OCI-LY1 (cell line): ENCODE data around the gene ST6GAL1.

Experiments
- H2AFZ ChIP-seq: fragments of 200-600 bp; sonication (generic), shearing (Covaris generic); 2 replicates; pipeline ENCODE4 v1.6.0; 2014; ENCODE audit warnings: antibody characterized with exemption, mild to moderate bottlenecking, low read length
- H3F3A ChIP-seq: fragments of 200-600 bp; sonication (generic), shearing (Covaris generic); 2 replicates; pipeline ENCODE4 v1.6.0; 2014; ENCODE audit warnings: mild to moderate bottlenecking, antibody characterized with exemption, low read length, moderate library complexity; ENCODE audit not compliant: insufficient read depth
- H3K27ac ChIP-seq: fragments of 200-600 bp; sonication (generic); 2 replicates; pipeline ENCODE4 v1.5.1; 2014; ENCODE audit warnings: low read length, mixed run types, mild to moderate bottlenecking, low read depth; ENCODE audit not compliant: poor library complexity, severe bottlenecking
- H3K27me3 ChIP-seq: fragments of 200-600 bp; sonication (generic); 2 replicates; pipeline ENCODE4 v1.6.0; 2014; ENCODE audit warnings: antibody characterized with exemption, mild to moderate bottlenecking, low read length, moderate library complexity; ENCODE audit not compliant: insufficient read depth
- H3K36me3 ChIP-seq: fragments of 200-600 bp; sonication (generic); 2 replicates; pipeline ENCODE4 v1.6.1; 2014; ENCODE audit warnings: mild to moderate bottlenecking, antibody characterized with exemption, low read length, moderate library complexity, mixed read lengths; ENCODE audit not compliant: insufficient read depth
- H3K4me1 ChIP-seq: fragments of 200-600 bp; sonication (generic); 2 replicates; pipeline ENCODE4 v1.5.1; 2014; ENCODE audit warnings: mild to moderate bottlenecking, low read length, moderate library complexity; ENCODE audit not compliant: insufficient read depth, severe bottlenecking
- H3K4me2 ChIP-seq: fragments of 200-600 bp; sonication (generic), shearing (Covaris generic); 2 replicates; pipeline ENCODE4 v1.6.1; 2014; ENCODE audit warnings: low read length
- H3K4me3 ChIP-seq: fragments of 200-600 bp; sonication (generic); 2 replicates; pipeline ENCODE4 v1.5.1; 2014; ENCODE audit warnings: low read length, low read depth, mild to moderate bottlenecking, mixed read lengths; ENCODE audit not compliant: poor library complexity, severe bottlenecking
- H3K79me2 ChIP-seq: fragments of 200-600 bp; shearing (Covaris generic); 2 replicates; pipeline ENCODE4 v1.6.1; 2016; ENCODE audit warnings: mixed run types, low read length, mixed read lengths; ENCODE audit not compliant: insufficient read depth
- H3K9ac ChIP-seq: fragments of 200-600 bp; sonication (generic), shearing (Covaris generic); 2 replicates; pipeline ENCODE4 v1.6.1; 2014; ENCODE audit warnings: mild to moderate bottlenecking, low read length, mixed read lengths
- H3K9me2 ChIP-seq: fragments of 200-600 bp; sonication (generic), shearing (Covaris generic); 2 replicates; pipeline ENCODE4 v1.6.1; 2014; ENCODE audit warnings: low read depth, mild to moderate bottlenecking, low read length, mixed read lengths
- H3K9me3 ChIP-seq: fragments of 200-600 bp; shearing (Covaris generic); 2 replicates; pipeline ENCODE4 v1.6.1; 2014; ENCODE audit warnings: low read length, mixed read lengths
- H4K20me1 ChIP-seq: fragments of 200-600 bp; sonication (generic), shearing (Covaris generic); 2 replicates; pipeline ENCODE4 v1.6.0; 2016; ENCODE audit warnings: mild to moderate bottlenecking, low read length; ENCODE audit not compliant: insufficient read depth
- CTCF ChIP-seq: fragments of 200-600 bp; sonication (generic), shearing (Covaris generic); IDR thresholded peaks from 2 replicates; pipeline ENCODE4 v1.5.1; 2017; ENCODE audit warnings: mild to moderate bottlenecking, antibody characterized with exemption, low read length, moderate library complexity, mixed read lengths
- EZH2 ChIP-seq: fragments of 200-600 bp; sonication (generic), shearing (Covaris generic); IDR thresholded peaks from 2 replicates; pipeline ENCODE4 v1.8.0; 2017; ENCODE audit warnings: borderline replicate concordance, mixed run types, mild to moderate bottlenecking, antibody characterized with exemption, low read length, moderate library complexity, mixed read lengths

The ST6GAL1 gene

GRCh38 chr3:186930641-186931531 is 560 bp downstream of the ST6GAL1 start:
- H3K79me2 ChIP-seq, result peaks cover 44% of the 10 kb centered on the region
- peak overlapping the region; percentile 87 for H3K27ac ChIP-seq
- no peak overlapping the region for H2AFZ ChIP-seq

DNA sequence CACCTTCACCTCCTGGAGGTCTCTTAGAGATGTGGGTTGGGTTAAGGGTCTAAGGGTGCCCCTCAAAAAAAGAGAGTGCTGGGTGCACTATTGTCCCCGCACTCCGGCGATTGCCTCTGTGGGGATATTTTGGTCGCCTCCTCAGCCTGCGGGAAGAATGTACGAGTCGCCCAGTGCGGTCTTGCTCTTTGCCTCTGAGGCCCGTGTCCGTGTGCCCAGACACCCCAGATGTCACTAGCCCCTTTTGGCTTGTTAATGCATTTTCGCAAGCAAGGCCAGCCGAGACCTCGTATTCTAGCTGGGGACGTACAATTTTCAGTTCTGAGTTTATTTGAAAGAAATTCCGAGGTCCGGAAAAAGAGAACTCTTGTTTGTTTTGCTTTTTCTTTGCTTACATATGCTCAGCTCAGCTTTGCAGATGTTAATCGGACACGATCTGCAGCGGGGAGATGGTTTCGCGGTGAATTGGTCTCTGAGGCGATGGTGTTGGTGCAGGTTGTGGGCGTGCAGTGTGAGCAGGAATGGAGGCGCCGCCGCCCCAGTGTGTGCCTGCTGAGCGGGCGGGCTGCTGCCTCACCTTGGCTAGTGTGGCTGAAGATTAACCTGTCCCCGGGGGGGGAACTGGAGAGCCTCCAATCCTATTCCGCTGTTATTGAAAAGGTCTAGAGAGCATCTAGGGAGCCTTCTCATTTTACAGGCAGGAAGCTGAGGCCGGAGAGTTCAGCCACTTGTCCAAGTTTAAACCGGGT is 1.4 kb downstream of the ST6GAL1 start:
- Histone ChIP-seq H3K4me2 (peak overlapping the region; percentile 76), H2AFZ (no peak overlapping the region), H3K79me2 (peaks cover 52% of the 10 kb centered on the region), H3K27ac (peak overlapping the region; percentile 87), H3K4me3 (peak overlapping the region; percentile 84), H3F3A (no peaks in the 10 kb centered on the region), H3K36me3 (peaks cover 46% of the 10 kb centered on the region), H3K27me3 (no peaks in the 10 kb centered on the region), H3K4me1 (peaks cover 43% of the 10 kb centered on the region), H4K20me1 (no peaks in the 10 kb centered on the region), H3K9me3 (no peaks in the 10 kb centered on the region), H3K9ac (peak overlapping the region; percentile 84), H3K9me2 (no peaks in the 10 kb centered on the region)
- no peak for TF ChIP-seq EZH2

More at GRCh38 chr3:186930641-186931531, 560 bp downstream of the ST6GAL1 start:
- Histone ChIP-seq H3K4me1 (peaks cover 35% of the 10 kb centered on the region), H3K36me3 (peaks cover 41% of the 10 kb centered on the region), H3K4me2 (peak overlapping the region; percentile 76), H3K9me2 (no peaks in the 10 kb centered on the region), H4K20me1 (no peaks in the 10 kb centered on the region), H3K4me3 (peak overlapping the region; percentile 84), H3F3A (no peaks in the 10 kb centered on the region), H3K9me3 (no peaks in the 10 kb centered on the region), H3K9ac (peak overlapping the region; percentile 84), H3K27me3 (no peaks in the 10 kb centered on the region)
- no peak for TF ChIP-seq EZH2
- peak; percentile 50 for TF ChIP-seq CTCF

DNA sequence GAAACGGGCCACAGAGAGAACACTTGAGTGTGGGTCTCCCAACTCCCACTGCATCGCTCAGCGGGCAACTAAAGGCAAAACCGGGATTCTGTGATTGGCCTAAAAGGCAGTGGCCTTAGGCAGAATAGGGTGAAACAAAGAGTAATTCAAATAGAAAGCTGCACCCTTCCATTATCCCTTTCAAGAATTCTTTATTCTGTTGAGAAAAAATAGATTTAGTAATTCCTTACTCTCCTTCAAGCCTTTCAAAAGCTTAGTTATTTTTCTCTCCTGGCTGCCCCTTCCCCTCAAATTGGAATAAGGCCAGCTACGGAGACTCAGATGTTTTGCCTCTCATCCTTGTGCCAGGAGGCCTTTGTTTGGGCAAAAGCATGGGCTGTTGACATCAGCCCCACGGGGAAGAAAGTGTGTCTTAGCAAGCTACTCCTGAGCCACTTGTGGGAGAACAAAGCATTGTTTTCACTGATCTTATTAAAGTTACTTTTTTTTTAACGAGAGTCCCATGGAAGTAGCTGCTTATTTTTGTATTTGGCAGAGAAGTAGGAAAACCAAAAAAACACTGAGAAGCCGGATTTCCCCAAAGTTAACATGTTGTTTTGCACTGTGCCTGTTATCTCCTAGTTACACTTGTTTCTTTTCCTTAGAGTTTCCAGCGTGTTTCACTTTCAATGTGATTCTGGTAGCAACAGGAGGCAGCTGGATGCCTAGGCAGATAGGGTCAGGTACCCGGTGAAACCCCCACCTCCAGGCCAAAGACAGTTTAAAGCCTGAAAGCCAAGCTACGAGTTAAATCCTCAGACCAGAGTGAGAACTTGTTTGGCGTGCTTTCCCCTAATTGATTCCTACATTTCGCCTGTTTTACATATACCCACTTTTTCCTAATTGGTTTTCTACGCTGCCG is 2.2 kb downstream of the ST6GAL1 start:
- Histone ChIP-seq H3K27ac (peak overlapping the region; percentile 87), H3K4me2 (peak overlapping the region; percentile 76), H4K20me1 (no peaks in the 10 kb centered on the region), H3F3A (no peaks in the 10 kb centered on the region), H3K9me3 (no peaks in the 10 kb centered on the region), H3K36me3 (peaks cover 54% of the 10 kb centered on the region), H3K9me2 (no peaks in the 10 kb centered on the region), H3K9ac (peak overlapping the region; percentile 84), H3K4me3 (peak overlapping the region; percentile 84), H3K27me3 (no peaks in the 10 kb centered on the region), H3K4me1 (peaks cover 52% of the 10 kb centered on the region), H3K79me2 (peaks cover 60% of the 10 kb centered on the region), H2AFZ (no peak overlapping the region)
- TF ChIP-seq CTCF (no peak), EZH2 (no peak)
